ENCODE results near the gene TNN.
"Not testable (repeated sequence)": the region's sequence is repeated elsewhere in the genome, so short reads cannot be mapped to it uniquely, and the experiment has no call there.

Gene TNN

DNA sequence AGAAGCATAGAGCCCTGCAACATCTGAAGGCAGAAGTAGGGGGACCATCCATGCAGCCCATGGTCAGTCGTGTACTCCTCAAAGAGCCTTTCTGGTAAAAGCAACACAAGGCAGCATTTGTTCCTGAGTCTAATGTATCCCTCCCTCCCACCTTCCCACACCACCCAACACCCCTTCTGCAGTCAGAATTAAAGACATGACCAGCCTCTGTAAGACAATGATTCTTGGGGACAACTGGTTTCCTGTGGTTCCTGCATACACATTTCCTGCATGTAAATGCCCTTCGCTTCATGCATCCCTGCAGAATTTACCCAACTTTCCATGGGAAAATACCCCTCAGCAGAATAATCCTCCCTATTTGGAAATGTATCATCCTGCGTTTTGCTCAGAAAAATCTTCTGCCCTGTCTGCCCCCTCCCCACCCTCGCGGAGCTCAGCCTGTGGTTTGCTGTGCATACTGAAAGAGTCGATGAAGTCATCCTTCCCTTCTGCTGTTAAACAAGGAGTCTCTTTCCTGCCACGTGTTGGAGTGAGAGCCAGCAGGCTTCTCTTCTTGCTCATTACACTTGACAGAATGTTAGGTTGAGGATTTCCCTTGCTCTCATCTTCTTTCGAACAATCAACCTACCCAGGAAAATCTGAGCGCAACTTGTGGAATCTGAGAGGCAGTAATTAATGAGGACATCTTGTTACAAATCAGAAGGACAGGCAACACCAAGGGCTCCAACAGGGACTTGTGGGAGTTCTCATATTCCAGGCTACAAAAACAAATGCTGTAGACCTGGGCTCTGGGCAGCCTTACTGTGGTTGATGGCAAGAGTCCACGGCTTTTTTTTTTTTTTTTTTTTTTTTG lies 4.7 kb downstream of the TNN start:
- peak; percentile 12 for DNase-seq

DNA sequence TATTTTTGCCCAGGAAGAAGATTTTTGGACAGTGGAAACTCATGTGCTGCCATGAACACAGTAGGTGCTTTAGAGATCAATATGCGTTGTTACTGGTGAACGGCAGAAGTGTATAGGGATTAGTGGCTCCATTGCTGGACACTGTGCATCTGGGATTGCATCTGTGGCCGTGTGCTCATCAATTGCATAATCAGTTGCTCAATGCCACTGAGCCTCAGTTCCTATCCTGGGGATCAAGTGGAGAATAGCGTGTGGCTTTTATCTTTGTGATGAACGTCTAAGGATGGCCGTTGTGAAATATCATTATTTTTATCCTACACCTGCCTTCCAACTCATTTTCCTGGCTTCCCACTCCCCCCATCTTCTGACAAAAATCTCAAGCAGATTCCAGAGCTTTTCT lies 5.4 kb downstream of the TNN start:
- DNase-seq: no peak

DNA sequence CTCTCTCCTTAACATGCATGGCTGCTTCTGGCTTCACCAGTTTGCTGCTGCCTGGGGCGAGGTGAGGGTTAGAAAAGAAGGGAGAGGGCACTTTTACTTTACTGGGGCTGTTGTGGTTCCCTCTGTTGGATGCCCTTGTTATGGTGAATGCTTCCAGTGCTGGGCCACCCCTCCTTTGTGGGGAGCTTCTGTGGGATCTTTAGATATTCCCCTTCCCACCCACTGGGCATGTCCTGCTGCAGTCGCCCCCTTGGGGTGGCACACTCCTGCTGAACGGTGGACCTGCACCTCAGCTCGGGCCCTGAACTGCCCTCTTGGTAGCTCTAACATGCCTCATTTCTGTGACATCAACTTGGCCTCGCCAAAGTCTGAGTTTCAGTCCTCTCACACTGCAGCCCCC lies 6.0 kb downstream of the TNN start:
- DNase-seq: no peak

- no peak for DNase-seq
These were observed 8.2 kb downstream of the TNN start for GRCh38 chr1:175075572-175076568.

GRCh38 chr1:175077356-175078030 lies 9.9 kb downstream of the TNN start:
- no peak for DNase-seq

GRCh38 chr1:175078629-175079028 lies 11.0 kb downstream of the TNN start:
- DNase-seq: no peak

DNA sequence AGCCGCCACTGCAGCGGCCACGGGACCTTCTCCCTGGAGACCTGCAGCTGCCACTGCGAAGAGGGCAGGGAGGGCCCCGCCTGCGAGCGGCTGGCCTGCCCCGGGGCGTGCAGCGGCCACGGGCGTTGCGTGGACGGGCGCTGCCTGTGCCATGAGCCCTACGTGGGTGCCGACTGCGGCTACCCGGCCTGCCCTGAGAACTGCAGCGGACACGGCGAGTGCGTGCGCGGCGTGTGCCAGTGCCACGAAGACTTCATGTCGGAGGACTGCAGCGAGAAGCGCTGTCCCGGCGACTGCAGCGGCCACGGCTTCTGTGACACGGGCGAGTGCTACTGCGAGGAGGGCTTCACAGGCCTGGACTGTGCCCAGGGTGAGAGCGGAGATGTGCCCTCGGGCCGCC lies 11.7 kb downstream of the TNN start:
- DNase-seq: no peak

- DNase-seq: no peak
These were observed 12.4 kb downstream of the TNN start for GRCh38 chr1:175080030-175080429.

GRCh38 chr1:175081983-175082382 lies 14.3 kb downstream of the TNN start:
- no peak for DNase-seq

GRCh38 chr1:175088525-175088951 lies 20.9 kb downstream of the TNN start:
- no peak for DNase-seq

- no peak for DNase-seq
These were observed 21.6 kb downstream of the TNN start for GRCh38 chr1:175089136-175089718.

DNA sequence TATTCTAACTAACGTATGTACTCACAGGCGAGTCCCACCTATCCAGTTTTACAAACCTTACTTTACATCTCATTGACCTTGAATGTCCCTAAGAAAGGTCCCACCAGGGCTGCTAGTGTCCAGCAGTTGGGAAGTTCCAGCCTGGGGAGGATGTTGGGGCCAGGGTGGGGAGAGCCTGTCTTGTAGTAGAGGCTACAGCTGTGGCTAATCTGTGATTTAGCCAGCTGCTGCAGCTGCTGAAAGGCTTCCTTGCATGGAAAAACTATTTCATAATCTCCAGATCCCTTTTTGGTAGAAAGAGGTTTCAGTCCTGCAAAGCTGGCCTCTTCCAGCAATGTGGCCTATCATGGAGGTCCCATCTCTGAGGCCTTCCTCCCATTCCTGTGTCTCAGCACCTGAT lies 23.1 kb downstream of the TNN start:
- no peak for DNase-seq

DNA sequence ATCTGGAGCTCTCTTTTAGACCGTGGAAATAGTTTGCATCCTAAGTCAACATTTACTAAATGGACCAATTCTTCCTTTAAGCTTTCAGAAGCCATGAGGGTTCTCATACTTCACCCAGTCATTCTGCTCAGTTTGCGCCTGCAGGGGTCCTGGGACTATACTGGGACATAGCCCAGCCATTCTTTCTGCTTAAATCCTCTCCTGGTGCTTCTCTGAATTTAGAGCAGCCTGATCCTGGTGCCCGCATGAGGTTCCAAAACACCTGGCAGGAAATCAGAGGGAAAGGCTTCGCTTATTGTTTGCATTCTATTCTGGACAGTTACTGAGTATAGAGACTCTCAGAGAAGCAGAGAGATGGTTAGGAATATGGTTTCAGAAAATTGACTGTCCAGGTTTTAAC lies 27.0 kb downstream of the TNN start:
- DNase-seq: no peak

GRCh38 chr1:175095069-175095468 lies 27.4 kb downstream of the TNN start:
- DNase-seq: no peak

- DNase-seq: no peak
These were observed 28.5 kb downstream of the TNN start for GRCh38 chr1:175095978-175096607.

- no peak for DNase-seq
These were observed 29.7 kb downstream of the TNN start for GRCh38 chr1:175097361-175097760.

GRCh38 chr1:175099916-175100315 lies 32.3 kb downstream of the TNN start:
- DNase-seq: no peak

DNA sequence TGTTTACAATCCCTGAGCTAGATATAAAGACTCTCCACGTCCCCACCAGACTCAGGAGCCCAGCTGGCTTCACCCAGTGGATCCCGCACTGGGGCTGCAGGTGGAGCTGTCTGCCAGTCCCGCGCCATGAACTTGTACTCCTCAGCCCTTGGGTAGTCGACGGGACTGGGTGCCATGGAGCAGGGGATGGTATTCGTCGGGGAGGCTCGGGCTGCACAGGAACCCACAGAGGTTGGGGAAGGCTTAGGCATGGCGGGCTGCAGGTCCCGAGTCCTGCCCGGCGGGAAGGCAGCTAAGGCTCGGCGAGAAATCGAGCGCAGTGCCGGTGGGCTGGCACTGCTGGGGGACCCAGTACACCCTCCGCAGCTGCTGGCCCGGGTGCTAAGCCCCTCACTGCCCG lies 34.5 kb downstream of the TNN start:
- not testable (repeated sequence) for DNase-seq

DNA sequence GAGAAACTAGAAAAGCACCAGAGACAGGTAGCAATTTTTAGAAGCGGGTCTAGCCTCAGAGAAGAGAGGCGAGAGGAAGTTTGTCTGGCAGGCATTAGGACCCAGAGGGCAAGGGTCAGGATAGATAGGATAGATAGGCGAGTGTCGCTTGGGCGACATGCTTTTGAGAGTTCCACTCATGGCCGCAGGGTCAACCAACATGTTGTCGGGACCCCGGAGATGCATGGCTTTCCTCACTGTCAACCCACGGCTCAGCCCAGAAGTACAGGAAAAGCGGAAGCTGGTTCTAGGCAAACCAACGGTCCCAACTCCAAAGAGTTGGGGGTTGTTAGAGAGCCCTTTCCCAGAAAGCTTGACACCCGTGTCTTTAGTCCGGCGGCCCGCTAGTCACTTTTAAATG lies 38.9 kb downstream of the TNN start:
- DNase-seq: not testable (repeated sequence)

GRCh38 chr1:175108331-175108820 lies 40.7 kb downstream of the TNN start:
- not testable (repeated sequence) for DNase-seq

GRCh38 chr1:175114996-175115395 lies 47.4 kb downstream of the TNN start:
- DNase-seq: no peak

GRCh38 chr1:175116210-175116798 lies 48.7 kb downstream of the TNN start:
- no peak for DNase-seq
